ENCODE measurements around the gene ZNF628. TPM values are rescaled to one million over a fixed set of nuclear protein-coding genes. Genes with fewer than 3 reads are reported as not detected.

The ZNF628 gene
- total and polyA plus RNA-seq, 2 of the 4 experiments (the other 2 are of a cell fraction) = 0.18 to 1.9 TPM

GRCh38 chr19:55456347-55456746 is 20.1 kb upstream of the ZNF628 start:
- WGBS, 2 experiments (ENCODE audit: extremely low coverage in 2 of 2, insufficient read length in 1 of 2) = 59% methylated on average over 8 of the region's 14 CpGs; no CpG with 5 or more reads in 1 of the 2 experiments
- CTCF ChIA-PET = no interaction called here

More at GRCh38 chr19:55456347-55456746, 20.1 kb upstream of the ZNF628 start:
- ATAC-seq (ENCODE audit: low read depth) (no peak), DNase-seq (no peak)
- H4K8ac ChIP-seq (ENCODE audit: low read depth in 2 of 2, low read length in 2 of 2) = no peak overlapping the region
- no peak overlapping the region for H3K4me3 ChIP-seq (ENCODE audit: insufficient read depth, low read depth, low read length)
- no peak overlapping the region for H3K27ac ChIP-seq (ENCODE audit: insufficient read depth, low read length)
- H4K5ac ChIP-seq (ENCODE audit: low read depth, low read length) = no peak overlapping the region
- H4K91ac ChIP-seq (ENCODE audit: insufficient read depth, low read depth, low read length) = no peak overlapping the region
- H2BK15ac ChIP-seq (ENCODE audit: low read depth, low read length) = no peak overlapping the region
- H3K4ac ChIP-seq (ENCODE audit: low read depth, low read length) = no peak overlapping the region
- dilution Hi-C loops (cut with HindIII; ENCODE audit: low sequenced_read_pairs, unreplicated experiment) = no loop called here
- H2BK5ac ChIP-seq (ENCODE audit: low read depth, low read length, poor library complexity, severe bottlenecking) = no peak overlapping the region
- in situ Hi-C loops (cut with MboI; ENCODE audit: low sequenced_read_pairs) = no loop called here
- no peak overlapping the region for H3K9ac ChIP-seq (ENCODE audit: low read depth, low read length)
- peaks cover 28% of the 10 kb centered on the region for H4K20me1 ChIP-seq (ENCODE audit: insufficient read depth, low read length)
- H3K56ac ChIP-seq (ENCODE audit: extremely low read depth, insufficient read depth, low read length) = no peak overlapping the region
- H2AK5ac ChIP-seq (ENCODE audit: low read depth, low read length) = no peak overlapping the region
- H3K4me1 ChIP-seq (ENCODE audit: control insufficient read depth, insufficient read depth, low read length) = peaks cover 5% of the 10 kb centered on the region; the same call in 1 of the 2 replicates
- H3K18ac ChIP-seq (ENCODE audit: low read depth, low read length) = no peak overlapping the region
- TF ChIP-seq RCOR1 (IDR thresholded peaks at IDR 0.05; ENCODE audit: insufficient replicate concordance, low read length) (no peak), SMC3 (IDR thresholded peaks at IDR 0.05; ENCODE audit: low read depth, low read length) (no peak), RFX5 (IDR thresholded peaks at IDR 0.05; ENCODE audit: low read depth, low read length) (no peak), FOS (IDR thresholded peaks at IDR 0.05; ENCODE audit: low read depth, low read length) (no peak), MAZ (IDR thresholded peaks at IDR 0.05; ENCODE audit: borderline replicate concordance, low read depth, low read length) (no peak), RAD21 (IDR thresholded peaks at IDR 0.05; ENCODE audit: low read length) (no peak), MXI1 (IDR thresholded peaks at IDR 0.05; ENCODE audit: borderline replicate concordance, low read depth, low read length) (no peak), CHD1 (IDR thresholded peaks at IDR 0.05; ENCODE audit: low read depth, low read length) (no peak), CEBPB (IDR thresholded peaks at IDR 0.05; ENCODE audit: low read depth, low read length) (no peak), USF2 (IDR thresholded peaks at IDR 0.05; ENCODE audit: low read depth, low read length) (no peak), BHLHE40 (IDR thresholded peaks at IDR 0.05; ENCODE audit: low read depth, low read length) (no peak), MAFK (IDR thresholded peaks at IDR 0.05; ENCODE audit: low read depth, low read length) (no peak)
- TF ChIP-seq, protein P1, sequence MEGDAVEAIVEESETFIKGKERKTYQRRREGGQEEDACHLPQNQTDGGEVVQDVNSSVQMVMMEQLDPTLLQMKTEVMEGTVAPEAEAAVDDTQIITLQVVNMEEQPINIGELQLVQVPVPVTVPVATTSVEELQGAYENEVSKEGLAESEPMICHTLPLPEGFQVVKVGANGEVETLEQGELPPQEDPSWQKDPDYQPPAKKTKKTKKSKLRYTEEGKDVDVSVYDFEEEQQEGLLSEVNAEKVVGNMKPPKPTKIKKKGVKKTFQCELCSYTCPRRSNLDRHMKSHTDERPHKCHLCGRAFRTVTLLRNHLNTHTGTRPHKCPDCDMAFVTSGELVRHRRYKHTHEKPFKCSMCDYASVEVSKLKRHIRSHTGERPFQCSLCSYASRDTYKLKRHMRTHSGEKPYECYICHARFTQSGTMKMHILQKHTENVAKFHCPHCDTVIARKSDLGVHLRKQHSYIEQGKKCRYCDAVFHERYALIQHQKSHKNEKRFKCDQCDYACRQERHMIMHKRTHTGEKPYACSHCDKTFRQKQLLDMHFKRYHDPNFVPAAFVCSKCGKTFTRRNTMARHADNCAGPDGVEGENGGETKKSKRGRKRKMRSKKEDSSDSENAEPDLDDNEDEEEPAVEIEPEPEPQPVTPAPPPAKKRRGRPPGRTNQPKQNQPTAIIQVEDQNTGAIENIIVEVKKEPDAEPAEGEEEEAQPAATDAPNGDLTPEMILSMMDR (conservative IDR thresholded peaks at IDR 0.05; ENCODE audit: low read depth, low read length) = no peak
- TF ChIP-seq, protein P2, sequence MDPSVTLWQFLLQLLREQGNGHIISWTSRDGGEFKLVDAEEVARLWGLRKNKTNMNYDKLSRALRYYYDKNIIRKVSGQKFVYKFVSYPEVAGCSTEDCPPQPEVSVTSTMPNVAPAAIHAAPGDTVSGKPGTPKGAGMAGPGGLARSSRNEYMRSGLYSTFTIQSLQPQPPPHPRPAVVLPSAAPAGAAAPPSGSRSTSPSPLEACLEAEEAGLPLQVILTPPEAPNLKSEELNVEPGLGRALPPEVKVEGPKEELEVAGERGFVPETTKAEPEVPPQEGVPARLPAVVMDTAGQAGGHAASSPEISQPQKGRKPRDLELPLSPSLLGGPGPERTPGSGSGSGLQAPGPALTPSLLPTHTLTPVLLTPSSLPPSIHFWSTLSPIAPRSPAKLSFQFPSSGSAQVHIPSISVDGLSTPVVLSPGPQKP (IDR thresholded peaks at IDR 0.05; ENCODE audit: borderline replicate concordance, low read depth, low read length) = no peak
- no peak overlapping the region for H2BK120ac ChIP-seq (ENCODE audit: low read depth, low read length)
- no peak overlapping the region for H3K23ac ChIP-seq (ENCODE audit: low read depth, low read length)
- H2BK20ac ChIP-seq (ENCODE audit: low read depth, low read length) = no peak overlapping the region
- H2AK9ac ChIP-seq (replicated peaks; ENCODE audit: low read depth, low read length, poor library complexity) = peak overlapping the region; percentile 12
- POLR2A ChIA-PET (ENCODE audit: unreplicated experiment) = no interaction called here
- H3K14ac ChIP-seq (replicated peaks; ENCODE audit: low read depth, low read length) = no peak overlapping the region
- H3K9me3 ChIP-seq (ENCODE audit: control insufficient read depth, insufficient read depth, low read length) = no peaks in the 10 kb centered on the region
- H3K4me2 ChIP-seq (ENCODE audit: low read depth, low read length) = no peak overlapping the region
- no peaks in the 10 kb centered on the region; the same call in 1 of the 2 replicates for H3K36me3 ChIP-seq (ENCODE audit: control insufficient read depth, insufficient read depth, low read length)
- intact Hi-C loops (cut with micrococcal nuclease) = no loop called here
- BruUV-seq (replicated peaks) = no TSS peak
- peaks cover 2% of the 10 kb centered on the region; the same call in 1 of the 2 replicates for H3K9me1 ChIP-seq (ENCODE audit: insufficient read depth, low read length)
- no peak overlapping the region for H2AFZ ChIP-seq (replicated peaks; ENCODE audit: low read length, poor library complexity)
- peaks cover 12% of the 10 kb centered on the region for H3K27me3 ChIP-seq (ENCODE audit: control insufficient read depth, insufficient read depth, low read length)
- H3K79me1 ChIP-seq (ENCODE audit: low read depth in 1 of 2, low read length in 2 of 2) = peaks cover 0 to 23% of the 10 kb centered on the region in 2 experiments; a peak in 2 of 4 replicates
